Endothelial cell of umbilical vein (primary cell): ENCODE data around the gene CACNA1F.

Source experiments
- CTCF ChIP-seq, 2 donors: IDR thresholded peaks; 1 replicate in 1 of 2; 2 replicates in 1 of 2; pipeline ENCODE4 v1.5.1; 2011; ENCODE audit warnings: low read length in 2 of 2, mild to moderate bottlenecking in 2 of 2, moderate library complexity in 2 of 2, control low read depth in 1 of 2, inconsistent platforms in 1 of 2, low read depth in 1 of 2; ENCODE audit not compliant: insufficient read depth in 1 of 2; ENCODE audit errors: extremely low read depth in 1 of 2
- JUN ChIP-seq: IDR thresholded peaks from 2 replicates; pipeline ENCODE4 v1.6.1; 2011; ENCODE audit warnings: borderline replicate concordance, low read depth; ENCODE audit not compliant: insufficient read length, insufficient read depth
- MAX ChIP-seq: IDR thresholded peaks from 2 replicates; pipeline ENCODE4 v1.6.1; 2011; ENCODE audit not compliant: insufficient read depth, insufficient read length
- POLR2A ChIP-seq: IDR thresholded peaks from 2 replicates; pipeline ENCODE4 v1.6.1; 2012; ENCODE audit warnings: low read depth, mild to moderate bottlenecking, control low read depth, low read length
- POLR2AphosphoS5 ChIP-seq: IDR thresholded peaks from 2 replicates; pipeline ENCODE4 v1.6.1; 2012; ENCODE audit warnings: low read depth, mild to moderate bottlenecking, control low read depth, low read length, moderate library complexity; ENCODE audit not compliant: insufficient read depth

- TF ChIP-seq CTCF (IDR thresholded peaks at IDR 0.05; ENCODE audit: extremely low read depth in 1 of 2, insufficient read depth in 1 of 2, low read depth in 1 of 2, low read length in 2 of 2) (no peak), MAX (no peak), POLR2AphosphoS5 (no peak), POLR2A (no peak), JUN (no peak)
These were observed 615 bp downstream of the CACNA1F start for GRCh38 chrX:49232525-49232924.
